ENCODE results near the gene CPLX3. TPM values are rescaled to one million over a fixed set of nuclear protein-coding genes. Genes with fewer than 3 reads are reported as not detected.

CPLX3 gene, protein sequence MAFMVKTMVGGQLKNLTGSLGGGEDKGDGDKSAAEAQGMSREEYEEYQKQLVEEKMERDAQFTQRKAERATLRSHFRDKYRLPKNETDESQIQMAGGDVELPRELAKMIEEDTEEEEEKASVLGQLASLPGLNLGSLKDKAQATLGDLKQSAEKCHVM
- total RNA-seq (under 1 TPM in 1 of 2 donors, not detected in 1; 0.20 TPM), total RNA-seq (0 reads per million in 2 donors)

DNA sequence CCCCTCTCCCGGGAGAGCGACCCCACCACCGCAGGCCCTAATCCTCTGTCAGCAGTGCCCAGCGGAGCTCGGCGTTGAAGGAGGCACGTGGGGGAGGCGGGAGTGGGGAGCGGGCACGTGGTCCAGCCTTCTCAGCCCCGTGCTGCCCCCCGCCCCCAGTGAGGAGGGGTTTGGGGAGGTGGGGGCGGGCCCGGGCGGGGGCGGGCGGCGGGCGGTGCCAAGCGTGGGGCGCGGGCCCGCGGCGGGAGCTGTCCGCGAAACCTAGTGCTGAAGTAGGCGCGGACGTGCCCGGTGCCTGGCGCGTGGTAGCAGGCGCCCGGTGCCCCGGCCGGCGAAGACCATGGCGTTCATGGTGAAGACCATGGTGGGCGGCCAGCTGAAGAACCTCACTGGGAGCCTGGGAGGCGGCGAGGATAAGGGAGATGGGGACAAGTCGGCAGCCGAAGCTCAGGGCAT lies at the start of gene CPLX3:
TSS of gene CPLX3 (plus strand) at position 264 of the 456 bp plus-strand sequence. CDS start at position 341, 77 bp downstream.
- peaks cover 4% of the 10 kb centered on the region for H3K36me3 Mint-ChIP-seq (ENCODE audit: low read depth)
- no peak within 1 kb of the TSS for H3K27ac Mint-ChIP-seq
- DNase-seq (peak; percentile 29 to 46 (median 46)), ATAC-seq (peak; percentile 74)
- H3K4me1 Mint-ChIP-seq: peaks cover 9% of the 10 kb centered on the region
- H3K27me3 Mint-ChIP-seq: peaks cover 30% of the 10 kb centered on the region
- peak within 1 kb of the TSS; percentile 15 for H3K4me3 Mint-ChIP-seq
- no peaks in the 10 kb centered on the region for H3K9me3 ChIP-seq (ENCODE audit: control insufficient read depth, low read length, poor library complexity, severe bottlenecking)

DNA sequence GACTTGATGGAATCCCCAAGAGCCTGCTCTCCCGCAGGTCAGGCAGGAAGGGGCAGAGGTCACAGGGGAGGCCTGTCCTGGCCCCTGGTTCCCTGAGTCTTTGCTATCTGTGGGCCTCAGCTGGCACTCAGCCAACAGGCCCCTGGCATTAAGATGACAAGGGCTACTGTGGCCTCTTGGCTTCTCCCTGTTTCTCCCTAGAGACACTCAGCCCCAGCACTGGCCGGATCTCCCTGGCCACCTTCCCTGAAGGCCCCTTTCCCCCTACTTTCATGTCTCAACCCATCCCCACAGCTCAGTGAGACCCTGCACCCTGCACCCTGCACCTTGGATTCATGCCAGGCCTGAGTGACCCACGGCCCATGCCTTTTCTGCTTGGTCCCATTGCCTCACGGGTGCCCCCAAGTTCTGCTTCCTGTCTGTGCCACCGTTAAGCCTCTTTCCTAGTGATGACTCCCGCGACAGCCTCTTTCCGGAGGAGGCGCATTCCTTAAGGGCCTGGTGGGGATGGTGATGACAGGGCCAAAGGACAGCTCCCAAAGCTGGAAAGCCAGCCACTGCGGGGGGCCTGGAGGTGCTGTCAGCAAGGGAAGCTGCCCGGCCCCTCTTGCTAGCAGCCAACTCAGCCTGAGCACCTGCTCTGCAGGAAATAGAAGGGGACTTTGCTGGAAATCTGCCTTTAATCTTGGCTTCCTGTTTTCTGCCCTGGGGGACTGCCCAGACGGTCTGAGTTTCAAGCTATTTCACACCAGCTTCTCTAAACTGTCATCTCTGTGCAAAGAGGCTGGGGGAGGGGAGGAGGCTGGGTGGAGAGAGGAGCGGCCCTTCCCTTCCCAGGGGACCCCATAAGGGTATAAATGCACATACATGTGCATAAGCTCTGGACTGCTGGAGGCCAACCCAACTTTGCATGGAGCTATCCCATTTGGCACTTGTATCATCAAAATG lies 49.3 kb upstream of the CPLX3 start:
- H3K36me3 Mint-ChIP-seq (ENCODE audit: low read depth): no peaks in the 10 kb centered on the region
- no peaks in the 10 kb centered on the region for H3K9me3 ChIP-seq (ENCODE audit: control insufficient read depth, low read length, poor library complexity, severe bottlenecking)
- peak; percentile 66 for ATAC-seq
- peak in 2 of 3 donors; percentile 53 for DNase-seq
- peak overlapping the region; percentile 86 for H3K4me3 Mint-ChIP-seq
- H3K27ac Mint-ChIP-seq: peak overlapping the region; percentile 100
- peaks cover 63% of the 10 kb centered on the region for H3K4me1 Mint-ChIP-seq
- H3K27me3 Mint-ChIP-seq: no peaks in the 10 kb centered on the region

DNA sequence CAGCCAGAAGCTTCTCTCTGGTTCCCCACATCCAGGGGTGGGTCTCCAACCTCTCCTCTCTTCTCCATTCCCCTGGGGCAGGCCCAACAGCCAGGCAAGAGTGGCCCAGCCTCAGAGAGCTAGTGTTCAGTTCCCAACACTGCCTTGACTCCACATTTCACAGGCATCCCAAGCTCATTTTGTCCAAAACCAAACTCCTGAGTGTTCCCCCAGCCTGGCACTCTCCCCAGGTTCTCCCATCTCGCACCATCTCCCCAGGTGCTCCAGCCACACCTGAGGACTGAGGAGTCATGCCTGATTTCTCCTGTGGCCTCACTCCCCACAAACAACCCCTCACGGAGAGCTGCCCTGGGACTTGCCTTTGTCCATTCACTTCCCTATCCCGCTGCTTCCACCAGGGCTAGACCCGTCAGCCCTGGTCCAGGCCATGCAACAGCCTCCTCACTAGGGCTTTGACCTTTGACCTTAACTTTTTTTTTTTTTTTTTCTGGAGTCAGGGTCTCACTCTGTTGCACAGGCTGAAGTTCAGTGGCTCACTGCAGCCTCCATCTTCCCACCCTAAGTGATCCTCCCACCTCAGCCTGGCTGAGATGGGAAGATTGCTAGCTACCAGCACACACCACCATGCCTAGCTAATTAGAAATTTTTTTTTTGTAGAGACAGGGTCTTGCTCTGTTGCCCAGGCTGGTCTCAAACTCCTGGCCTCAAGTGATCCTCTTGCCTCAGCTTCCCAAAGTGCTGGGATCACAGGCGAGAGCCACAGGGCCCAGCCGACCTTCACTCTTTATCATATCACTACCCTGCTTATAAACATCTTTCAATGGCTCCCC lies 48.4 kb upstream of the CPLX3 start:
- Mint-ChIP-seq H3K27ac (peak overlapping the region; percentile 100), H3K4me1 (peaks cover 65% of the 10 kb centered on the region), H3K27me3 (no peaks in the 10 kb centered on the region), H3K4me3 (peak overlapping the region; percentile 86), H3K36me3 (ENCODE audit: low read depth) (peaks cover 3% of the 10 kb centered on the region)
- no peaks in the 10 kb centered on the region for H3K9me3 ChIP-seq (ENCODE audit: control insufficient read depth, low read length, poor library complexity, severe bottlenecking)
- no peak for ATAC-seq
- no peak for DNase-seq

DNA sequence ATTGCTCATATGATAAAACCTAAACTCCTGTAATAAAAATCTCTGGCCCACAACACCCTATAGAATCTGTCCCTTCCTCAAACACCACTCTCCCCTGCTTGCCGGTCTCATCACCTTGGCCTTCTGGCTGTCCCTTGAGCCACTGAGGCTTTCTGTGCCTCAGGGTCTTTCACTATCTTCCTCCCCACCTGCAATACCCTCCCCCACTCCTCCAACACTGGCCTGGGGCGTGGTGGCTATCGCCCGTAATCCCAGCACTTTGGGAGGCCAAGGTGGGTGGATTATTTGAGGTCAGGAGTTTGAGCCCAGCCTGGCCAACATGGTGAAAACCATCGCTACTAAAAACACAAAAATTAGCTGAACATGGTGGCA lies 47.8 kb upstream of the CPLX3 start:
- H3K4me1 Mint-ChIP-seq: peaks cover 67% of the 10 kb centered on the region
- no peaks in the 10 kb centered on the region for H3K9me3 ChIP-seq (ENCODE audit: control insufficient read depth, low read length, poor library complexity, severe bottlenecking)
- ATAC-seq: no peak
- H3K36me3 Mint-ChIP-seq (ENCODE audit: low read depth): peaks cover 3% of the 10 kb centered on the region
- no peak for DNase-seq
- H3K27ac Mint-ChIP-seq: peak overlapping the region; percentile 100
- H3K4me3 Mint-ChIP-seq: peak overlapping the region; percentile 86
- H3K27me3 Mint-ChIP-seq: no peaks in the 10 kb centered on the region

DNA sequence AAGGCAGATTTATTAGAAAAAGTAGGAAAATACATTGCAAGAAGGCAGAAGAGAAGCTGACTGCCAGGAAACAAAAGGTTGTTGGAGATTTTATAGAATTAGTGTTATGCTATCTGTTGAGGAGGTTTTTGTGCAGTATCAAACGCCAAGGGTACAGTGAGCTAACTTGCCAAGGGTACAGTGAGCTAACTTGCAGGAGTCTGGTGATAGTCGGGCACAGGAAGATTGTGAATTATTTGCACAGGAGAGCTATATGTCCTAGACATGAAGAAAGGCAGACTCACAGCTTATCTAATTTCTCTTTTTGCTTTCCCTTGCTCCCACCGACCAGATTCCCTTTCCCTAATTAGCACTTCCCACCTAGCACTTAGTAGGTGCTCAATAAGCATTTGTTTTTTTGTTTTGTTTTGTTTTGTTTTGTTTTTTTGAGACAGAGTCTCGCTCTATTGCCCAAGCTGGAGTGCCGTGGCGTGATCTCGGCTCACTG lies 47.2 kb upstream of the CPLX3 start:
- Mint-ChIP-seq H3K27me3 (no peaks in the 10 kb centered on the region), H3K4me3 (peak overlapping the region; percentile 86), H3K4me1 (peaks cover 73% of the 10 kb centered on the region), H3K27ac (peak overlapping the region; percentile 100), H3K36me3 (ENCODE audit: low read depth) (peaks cover 3% of the 10 kb centered on the region)
- DNase-seq: no peak
- H3K9me3 ChIP-seq (ENCODE audit: control insufficient read depth, low read length, poor library complexity, severe bottlenecking): no peaks in the 10 kb centered on the region
- ATAC-seq: no peak

DNA sequence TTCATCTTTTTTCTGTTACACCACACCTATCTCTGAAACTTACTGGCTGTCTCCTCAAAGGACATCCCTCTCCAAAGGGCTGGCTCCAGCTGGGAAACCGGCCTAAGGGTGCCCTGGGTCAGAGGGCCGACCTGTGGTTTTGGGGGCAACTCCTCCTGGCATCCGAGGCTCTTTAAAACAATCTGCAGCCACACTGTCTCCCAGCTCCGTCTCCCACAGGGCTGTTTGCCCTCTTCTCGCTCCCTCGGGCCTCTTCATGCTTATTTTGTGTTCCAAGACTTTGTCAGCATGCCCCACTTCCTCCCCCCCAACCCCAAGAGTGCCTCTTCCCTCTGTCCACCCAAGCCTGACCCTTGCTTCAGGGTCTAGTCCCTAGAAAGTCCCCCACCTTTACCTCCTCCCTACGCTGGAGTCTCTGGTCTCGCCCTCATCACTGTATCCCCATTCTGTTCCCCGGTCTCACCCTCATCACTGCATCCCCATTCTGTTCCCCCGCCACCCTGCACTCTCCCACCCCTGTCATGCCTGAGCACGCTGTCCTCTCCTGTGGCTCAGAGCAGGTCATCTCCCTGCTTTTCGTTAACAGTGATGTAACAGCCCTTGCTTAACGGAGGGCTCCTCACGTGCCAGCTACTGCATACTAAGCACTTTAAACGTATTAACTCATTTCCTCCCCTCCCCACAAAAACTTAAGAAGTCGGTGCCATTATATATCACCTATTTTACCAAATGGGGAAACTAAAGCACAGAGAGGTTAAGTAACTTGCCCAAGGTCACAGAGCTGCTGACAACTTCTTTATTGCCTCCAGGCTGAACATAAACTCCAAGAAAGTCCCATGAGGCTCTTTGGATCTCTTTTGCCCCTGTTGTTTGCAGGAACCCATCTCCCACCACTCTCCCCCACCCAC lies 45.6 kb upstream of the CPLX3 start:
- H3K4me3 Mint-ChIP-seq: peak overlapping the region; percentile 97
- DNase-seq: no peak
- H3K4me1 Mint-ChIP-seq: peaks cover 77% of the 10 kb centered on the region
- H3K9me3 ChIP-seq (ENCODE audit: control insufficient read depth, low read length, poor library complexity, severe bottlenecking): no peaks in the 10 kb centered on the region
- H3K36me3 Mint-ChIP-seq (ENCODE audit: low read depth): peaks cover 5% of the 10 kb centered on the region
- ATAC-seq: peak; percentile 30
- peak overlapping the region; percentile 100 for H3K27ac Mint-ChIP-seq
- no peaks in the 10 kb centered on the region for H3K27me3 Mint-ChIP-seq

DNA sequence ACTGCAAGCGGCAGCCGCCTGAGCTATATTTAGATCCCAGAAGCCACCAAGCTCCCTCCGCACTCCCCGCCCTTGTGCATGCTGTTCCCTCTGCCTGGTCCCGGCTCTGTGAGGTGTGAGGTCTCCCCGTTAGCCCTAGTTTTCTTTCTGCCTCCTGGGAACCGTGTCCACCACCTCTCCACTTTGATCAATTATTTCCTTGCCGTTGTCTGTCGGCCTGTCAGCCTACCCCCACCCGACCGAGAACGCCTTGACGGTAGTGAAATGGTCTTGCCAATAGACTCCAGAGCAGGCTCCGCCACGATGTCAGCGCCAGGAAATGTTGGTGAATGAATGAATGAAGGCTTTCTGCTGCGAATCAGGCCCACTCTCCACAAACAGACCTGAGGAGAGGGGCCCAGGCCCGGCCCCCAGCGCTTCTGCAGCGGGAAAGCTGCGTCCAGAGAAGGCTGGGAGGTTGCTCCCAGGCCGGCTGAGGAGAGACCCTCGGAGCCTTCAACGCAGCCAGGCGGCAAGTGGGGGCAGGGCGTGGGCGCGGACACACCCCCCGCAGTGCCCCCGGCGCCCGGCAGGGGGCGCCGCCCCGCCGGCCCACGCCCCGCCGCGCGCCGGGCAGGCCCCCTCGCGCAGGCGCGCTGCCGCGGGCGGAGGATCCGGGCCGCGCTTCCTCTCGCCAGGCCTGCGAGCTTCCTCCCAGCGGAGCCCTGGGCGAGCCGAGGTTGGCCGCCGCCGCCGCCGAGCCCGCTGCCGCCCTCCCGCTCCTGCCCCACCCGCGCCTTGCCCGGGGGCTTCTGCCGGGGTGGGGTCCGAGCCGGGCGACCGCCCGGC lies 44.8 kb upstream of the CPLX3 start, which contains the start of gene CSK:
TSS of gene CSK (plus strand) at position 650 of the 828 bp plus-strand sequence. CDS start 16,218 bp downstream, outside the sequence.
- Mint-ChIP-seq H3K36me3 (ENCODE audit: low read depth) (peaks cover 5% of the 10 kb centered on the region), H3K27me3 (no peaks in the 10 kb centered on the region), H3K4me1 (peaks cover 77% of the 10 kb centered on the region), H3K4me3 (peak within 1 kb of the TSS; percentile 97), H3K27ac (peak within 1 kb of the TSS; percentile 100)
- no peaks in the 10 kb centered on the region for H3K9me3 ChIP-seq (ENCODE audit: control insufficient read depth, low read length, poor library complexity, severe bottlenecking)
- peak; percentile 79 to 88 (median 80) for DNase-seq
- peak; percentile 63 for ATAC-seq

DNA sequence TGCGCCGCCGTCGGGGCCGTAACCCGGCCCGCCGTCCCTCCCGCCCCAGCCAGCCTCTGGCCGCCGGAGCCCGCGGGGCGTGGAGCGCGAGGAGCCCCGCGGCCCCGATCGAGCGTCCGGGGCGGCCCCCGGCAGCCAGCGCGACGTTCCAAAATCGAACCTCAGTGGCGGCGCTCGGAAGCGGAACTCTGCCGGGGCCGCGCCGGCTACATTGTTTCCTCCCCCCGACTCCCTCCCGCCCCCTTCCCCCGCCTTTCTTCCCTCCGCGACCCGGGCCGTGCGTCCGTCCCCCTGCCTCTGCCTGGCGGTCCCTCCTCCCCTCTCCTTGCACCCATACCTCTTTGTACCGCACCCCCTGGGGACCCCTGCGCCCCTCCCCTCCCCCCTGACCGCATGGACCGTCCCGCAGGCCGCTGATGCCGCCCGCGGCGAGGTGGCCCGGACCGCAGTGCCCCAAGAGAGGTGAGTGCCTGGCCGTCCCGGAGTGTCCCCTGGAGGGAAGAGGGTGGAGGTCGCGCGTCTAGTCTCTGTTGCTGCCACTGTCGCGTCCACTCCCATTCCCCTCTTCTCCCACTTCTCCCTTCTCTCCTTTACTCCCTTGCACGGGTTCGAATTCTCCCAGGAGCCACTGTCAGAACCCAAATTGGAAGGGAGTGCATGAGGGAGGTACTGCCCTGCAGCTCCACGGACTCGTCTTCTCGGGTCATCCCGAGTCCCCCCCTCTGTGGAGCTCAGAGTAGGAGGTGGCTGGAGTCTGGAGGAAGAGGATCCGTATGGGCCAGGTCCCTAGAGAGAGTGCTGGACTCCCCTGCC lies 44.0 kb upstream of the CPLX3 start:
- ATAC-seq (peak; percentile 38), DNase-seq (peak; percentile 52 to 63 (median 62))
- peak overlapping the region; percentile 98 for H3K27ac Mint-ChIP-seq
- peaks cover 5% of the 10 kb centered on the region for H3K36me3 Mint-ChIP-seq (ENCODE audit: low read depth)
- H3K4me1 Mint-ChIP-seq: peaks cover 75% of the 10 kb centered on the region
- peak overlapping the region; percentile 95 for H3K4me3 Mint-ChIP-seq
- no peaks in the 10 kb centered on the region for H3K9me3 ChIP-seq (ENCODE audit: control insufficient read depth, low read length, poor library complexity, severe bottlenecking)
- H3K27me3 Mint-ChIP-seq: no peaks in the 10 kb centered on the region

DNA sequence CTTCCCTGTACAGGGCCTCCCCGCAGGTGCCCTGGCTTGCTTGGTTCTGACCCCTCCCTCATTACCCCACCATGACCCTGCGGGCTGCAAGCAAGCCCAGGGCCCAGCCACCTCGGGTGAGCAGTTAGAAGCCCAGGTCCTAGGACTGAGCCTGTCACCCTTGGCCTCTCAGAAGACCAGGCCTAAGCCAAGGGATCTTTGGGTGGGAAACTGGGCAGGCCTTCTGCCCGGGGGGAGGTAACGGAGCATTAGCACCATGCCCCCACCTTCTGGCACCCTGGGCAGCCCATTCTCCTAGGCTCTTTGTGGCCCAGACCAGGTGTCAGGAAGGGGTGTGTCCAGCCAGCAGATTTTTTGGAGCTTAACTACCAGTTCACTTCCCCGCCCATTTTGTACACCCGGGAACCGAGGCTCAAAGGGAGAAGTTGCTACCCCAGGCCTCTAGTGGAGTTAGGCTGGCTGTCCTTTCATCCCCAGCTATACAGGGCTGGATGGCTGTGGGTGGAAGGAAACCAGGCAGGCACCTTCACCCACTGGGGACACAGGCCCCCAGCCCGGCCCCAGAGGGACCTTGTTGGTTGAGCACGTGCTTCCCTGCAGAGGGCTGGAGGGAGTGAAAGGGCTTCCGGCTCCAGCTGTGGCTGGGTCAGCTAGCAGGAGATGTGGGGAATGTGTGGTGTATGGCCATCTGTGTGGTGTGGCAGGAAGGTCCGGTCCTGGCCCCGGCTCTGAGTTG lies 43.2 kb upstream of the CPLX3 start:
- no peaks in the 10 kb centered on the region for H3K9me3 ChIP-seq (ENCODE audit: control insufficient read depth, low read length, poor library complexity, severe bottlenecking)
- no peak for ATAC-seq
- Mint-ChIP-seq H3K36me3 (ENCODE audit: low read depth) (peaks cover 7% of the 10 kb centered on the region), H3K27me3 (no peaks in the 10 kb centered on the region), H3K4me1 (peaks cover 75% of the 10 kb centered on the region), H3K4me3 (peak overlapping the region; percentile 95), H3K27ac (peak overlapping the region; percentile 98)
- no peak for DNase-seq

DNA sequence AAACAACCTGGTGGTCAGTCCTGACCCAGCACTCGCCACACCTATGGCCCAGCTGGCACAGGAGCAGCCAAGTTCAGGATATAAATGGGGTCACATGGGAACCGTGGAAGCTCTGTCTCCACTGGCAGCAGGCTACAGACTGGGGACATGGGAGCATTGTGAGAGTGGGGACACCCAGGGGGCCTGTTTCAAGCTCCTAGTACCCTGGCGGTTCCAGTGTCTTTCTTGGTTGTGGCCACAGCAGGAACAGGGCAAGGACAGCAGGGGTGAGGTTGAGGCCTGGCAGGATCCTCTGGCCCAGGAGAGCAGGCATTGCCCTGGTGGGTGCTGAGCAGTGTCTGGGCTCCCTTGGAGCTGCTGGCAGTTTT lies 42.6 kb upstream of the CPLX3 start:
- Mint-ChIP-seq H3K4me3 (peak overlapping the region; percentile 95), H3K27me3 (no peaks in the 10 kb centered on the region), H3K36me3 (ENCODE audit: low read depth) (peaks cover 7% of the 10 kb centered on the region), H3K27ac (peak overlapping the region; percentile 98), H3K4me1 (peaks cover 75% of the 10 kb centered on the region)
- ATAC-seq: no peak
- H3K9me3 ChIP-seq (ENCODE audit: control insufficient read depth, low read length, poor library complexity, severe bottlenecking): no peaks in the 10 kb centered on the region
- DNase-seq: no peak
